H9 (cell line): ENCODE measurements around the gene GJB5. TPM values are rescaled to one million over a fixed set of nuclear protein-coding genes. Genes with fewer than 3 reads are reported as not detected.

Experiments used
- DNase-seq: peaks from one replicate; pipeline ENCODE4 v3.0.0-alpha.2; 2017
- H2AFZ ChIP-seq: one replicate; pipeline ENCODE4 v1.6.1; 2013; ENCODE audit warnings: mild to moderate bottlenecking, low read length, control low read depth, moderate library complexity
- H2AK5ac ChIP-seq: 2 replicates; pipeline ENCODE4 v1.6.1; 2013; ENCODE audit warnings: low read length, control low read depth, mixed read lengths; ENCODE audit not compliant: insufficient read length
- H2BK120ac ChIP-seq: one replicate; pipeline ENCODE4 v1.6.1; 2013; ENCODE audit warnings: low read depth, mild to moderate bottlenecking, low read length, control low read depth, inconsistent platforms; ENCODE audit not compliant: poor library complexity, severe bottlenecking
- H2BK12ac ChIP-seq: 2 replicates; pipeline ENCODE4 v1.6.1; 2013; ENCODE audit warnings: low read length, control low read depth, mixed read lengths, low read depth; ENCODE audit not compliant: insufficient read length
- H2BK15ac ChIP-seq: 2 replicates; pipeline ENCODE4 v1.6.1; 2013; ENCODE audit warnings: low read depth, low read length, control low read depth
- H2BK20ac ChIP-seq: one replicate; pipeline ENCODE4 v1.6.1; 2013; ENCODE audit warnings: low read depth, mild to moderate bottlenecking, low read length, control low read depth, inconsistent platforms; ENCODE audit not compliant: poor library complexity, severe bottlenecking
- H2BK5ac ChIP-seq: 2 replicates; pipeline ENCODE4 v1.6.1; 2013; ENCODE audit warnings: low read length, control low read depth, mixed read lengths; ENCODE audit not compliant: insufficient read length
- H3K14ac ChIP-seq: 2 replicates; pipeline ENCODE4 v1.6.1; 2013; ENCODE audit warnings: low read length, control low read depth; ENCODE audit not compliant: insufficient read depth
- H3K18ac ChIP-seq: 2 replicates; pipeline ENCODE4 v1.6.1; 2013; ENCODE audit warnings: low read depth, mild to moderate bottlenecking, mixed read lengths, low read length, control low read depth; ENCODE audit not compliant: insufficient read length
- H3K23ac ChIP-seq: 2 replicates; pipeline ENCODE4 v1.6.1; 2013; ENCODE audit warnings: low read length, control low read depth, mixed read lengths, low read depth; ENCODE audit not compliant: insufficient read length
- H3K23me2 ChIP-seq: 2 replicates; pipeline ENCODE4 v1.6.1; 2013; ENCODE audit warnings: low read depth, mild to moderate bottlenecking, mixed read lengths, low read length, control low read depth; ENCODE audit not compliant: insufficient read length, poor library complexity, severe bottlenecking
- H3K27ac ChIP-seq: 2 replicates; pipeline ENCODE4 v1.5.1; 2013; ENCODE audit warnings: low read length, control low read depth, mixed read lengths, low read depth; ENCODE audit not compliant: insufficient read length
- H3K27me3 ChIP-seq: 2 replicates; pipeline ENCODE4 v1.6.1; 2013; ENCODE audit warnings: low read length, control low read depth, inconsistent platforms; ENCODE audit not compliant: insufficient read depth
- H3K4ac ChIP-seq: 2 replicates; pipeline ENCODE4 v1.6.1; 2013; ENCODE audit warnings: low read depth, mild to moderate bottlenecking, control low read depth, inconsistent platforms, low read length, moderate library complexity
- H3K4me1 ChIP-seq: 2 replicates; pipeline ENCODE4 v1.6.1; 2013; ENCODE audit warnings: low read length, control low read depth, inconsistent platforms; ENCODE audit not compliant: insufficient read depth
- H3K4me2 ChIP-seq: 2 replicates; pipeline ENCODE4 v1.6.1; 2013; ENCODE audit warnings: low read length, control low read depth, mixed read lengths; ENCODE audit not compliant: insufficient read length, insufficient read depth
- H3K56ac ChIP-seq: 2 replicates; pipeline ENCODE4 v1.6.1; 2013; ENCODE audit warnings: low read depth, mild to moderate bottlenecking, mixed read lengths, low read length, control low read depth; ENCODE audit not compliant: insufficient read length
- H3K79me1 ChIP-seq: 2 replicates; pipeline ENCODE4 v1.6.1; 2013; ENCODE audit warnings: low read depth, mild to moderate bottlenecking, moderate library complexity, low read length, control low read depth, inconsistent platforms; ENCODE audit not compliant: insufficient read depth, poor library complexity, severe bottlenecking
- H3K79me2 ChIP-seq: 2 replicates; pipeline ENCODE4 v1.6.1; 2013; ENCODE audit warnings: low read length, control low read depth, inconsistent platforms; ENCODE audit not compliant: insufficient read depth
- H3K9ac ChIP-seq: 2 replicates; pipeline ENCODE4 v1.6.1; 2013; ENCODE audit warnings: low read length, control low read depth, mixed read lengths; ENCODE audit not compliant: insufficient read length; ENCODE audit errors: extremely low read depth
- H3K9me3 ChIP-seq: one replicate; pipeline ENCODE4 v1.6.1; 2013; ENCODE audit warnings: low read depth, low read length, inconsistent platforms; ENCODE audit not compliant: control insufficient read depth
- H3T11ph ChIP-seq: one replicate; pipeline ENCODE4 v1.6.1; 2013; ENCODE audit warnings: mild to moderate bottlenecking, low read length, control low read depth, inconsistent platforms
- H4K20me1 ChIP-seq: one replicate; pipeline ENCODE4 v1.6.1; 2013; ENCODE audit not compliant: control insufficient read depth, insufficient read length, insufficient read depth
- H4K5ac ChIP-seq: 2 replicates; pipeline ENCODE4 v1.6.1; 2013; ENCODE audit warnings: low read depth, mild to moderate bottlenecking, mixed read lengths, low read length, control low read depth; ENCODE audit not compliant: insufficient read length
- H4K8ac ChIP-seq: replicated peaks from 2 replicates; pipeline ENCODE4 v1.6.1; 2013; ENCODE audit warnings: low read length, control low read depth, mixed read lengths, low read depth; ENCODE audit not compliant: insufficient read length
- H4K91ac ChIP-seq: 2 replicates; pipeline ENCODE4 v1.6.1; 2013; ENCODE audit warnings: low read depth, mild to moderate bottlenecking, moderate library complexity, mixed read lengths, low read length, control low read depth; ENCODE audit not compliant: insufficient read length
- H3K27ac Mint-ChIP-seq, 3 experiments: 2 replicates in 2 of 3; 3 replicates in 1 of 3; pipeline ENCODE4 v1.8.0; 2020 to 2021; ENCODE audit warnings: mixed read lengths in 3 of 3, mild to moderate bottlenecking in 1 of 3, moderate library complexity in 1 of 3
- H3K27me3 Mint-ChIP-seq: 2 replicates; pipeline ENCODE4 v1.8.0; 2021; ENCODE audit warnings: low read depth, mild to moderate bottlenecking, moderate library complexity, mixed read lengths
- H3K36me3 Mint-ChIP-seq, 3 experiments: 2 replicates in 2 of 3; 3 replicates in 1 of 3; pipeline ENCODE4 v1.8.0; 2020 to 2021; ENCODE audit warnings: low read depth in 3 of 3, mixed read lengths in 3 of 3; ENCODE audit not compliant: insufficient read depth in 1 of 3
- H3K4me1 Mint-ChIP-seq, 2 experiments: 2 replicates each; pipeline ENCODE4 v1.8.0; 2020; ENCODE audit warnings: mixed read lengths in 2 of 2
- H3K4me3 Mint-ChIP-seq, 2 experiments: 2 replicates in 1 of 2; 3 replicates in 1 of 2; pipeline ENCODE4 v1.8.0; 2020 to 2021; ENCODE audit warnings: mild to moderate bottlenecking in 2 of 2, mixed read lengths in 2 of 2, moderate library complexity in 1 of 2
- H3K9me3 Mint-ChIP-seq, 2 experiments: 2 replicates in 1 of 2; 3 replicates in 1 of 2; pipeline ENCODE4 v1.8.0; 2020; ENCODE audit warnings: mild to moderate bottlenecking in 2 of 2, mixed read lengths in 2 of 2, moderate library complexity in 1 of 2
- WGBS: extraction: QIAGEN DNeasy Blood & Tissue Kit; methylation state at CpG from one replicate; pipeline ENCODE4 v1.1.7; 2013; ENCODE audit warnings: missing lambda C conversion rate, low lambda C conversion rate, mixed read lengths; ENCODE audit not compliant: insufficient read length; ENCODE audit errors: extremely low coverage; 5-methylcytosine and 5-hydroxymethylcytosine counted together
- total RNA-seq: library from RNA; stranded (reverse); gene quantifications from 2 replicates; pipeline ENCODE4 v1.2.1, GENCODE V29; 2021
- TF ChIP-seq, protein P1 (sequence below): fragments of 200-600 bp; sonication (generic); conservative IDR thresholded peaks from 3 replicates; pipeline ENCODE4 v1.8.0; 2021; ENCODE audit warnings: antibody characterized with exemption, mild to moderate bottlenecking

The GJB5 gene
- total RNA-seq, 1 experiment from 2014 or later, result 0.22 TPM

DNA sequence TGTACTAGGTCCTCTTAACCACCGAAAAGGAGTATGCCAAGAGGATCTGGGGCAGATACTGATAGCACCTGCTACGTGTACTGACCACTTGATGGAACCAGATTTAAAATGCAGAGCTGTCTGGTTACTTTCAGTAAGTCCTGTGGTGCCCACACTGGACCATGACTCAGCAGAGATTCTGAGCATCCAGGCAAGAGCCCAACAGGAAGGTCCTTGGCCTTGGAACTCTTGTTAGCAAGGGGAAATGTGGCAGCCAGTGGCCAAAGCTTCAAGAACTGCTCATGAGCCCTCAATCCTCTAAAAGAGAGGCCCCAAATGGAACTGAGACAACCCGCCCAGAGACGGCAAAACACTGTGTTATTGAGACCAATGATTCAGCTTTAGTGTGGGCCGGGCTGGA lies 4.2 kb upstream of the GJB5 start:
- H3K9me3 Mint-ChIP-seq, result no peaks in the 10 kb centered on the region; a peak in 1 of 5 replicates
- H3K9ac ChIP-seq, result no peak overlapping the region
- no peak overlapping the region for H3K56ac ChIP-seq
- no peak overlapping the region for H3K4me3 Mint-ChIP-seq
- no peak overlapping the region for H2BK15ac ChIP-seq
- H3K9me3 ChIP-seq, result no peaks in the 10 kb centered on the region
- H2BK20ac ChIP-seq, result no peak overlapping the region
- H2BK120ac ChIP-seq, result no peak overlapping the region
- H4K20me1 ChIP-seq, result no peaks in the 10 kb centered on the region
- H3K27me3 ChIP-seq, result no peaks in the 10 kb centered on the region; the same call in 1 of the 2 replicates
- no peak overlapping the region for H3K27ac Mint-ChIP-seq
- no peak overlapping the region for H2AK5ac ChIP-seq
- no peak overlapping the region for H4K8ac ChIP-seq
- H3K4me1 ChIP-seq, result no peaks in the 10 kb centered on the region; the same call in 1 of the 2 replicates
- H2BK12ac ChIP-seq, result no peak overlapping the region
- no peak overlapping the region for H3K27ac ChIP-seq
- no peak overlapping the region for H3K4me2 ChIP-seq
- no peak overlapping the region for H2BK5ac ChIP-seq
- H3T11ph ChIP-seq, result no peak overlapping the region
- DNase-seq, result no peak
- H4K91ac ChIP-seq, result no peak overlapping the region
- no CpG with 5 or more reads among the region's 5 CpGs for WGBS
- H3K4ac ChIP-seq, result no peak overlapping the region
- no peaks in the 10 kb centered on the region for H3K79me2 ChIP-seq
- H3K14ac ChIP-seq, result no peak overlapping the region; the same call in 1 of the 2 replicates
- no peaks in the 10 kb centered on the region; a peak in 1 of 7 replicates for H3K36me3 Mint-ChIP-seq
- H3K23me2 ChIP-seq, result no peaks in the 10 kb centered on the region
- H4K5ac ChIP-seq, result no peak overlapping the region
- H3K4me1 Mint-ChIP-seq, result peaks cover 19 to 20% of the 10 kb centered on the region in 2 experiments
- H2AFZ ChIP-seq, result no peak overlapping the region
- TF ChIP-seq, protein P1, sequence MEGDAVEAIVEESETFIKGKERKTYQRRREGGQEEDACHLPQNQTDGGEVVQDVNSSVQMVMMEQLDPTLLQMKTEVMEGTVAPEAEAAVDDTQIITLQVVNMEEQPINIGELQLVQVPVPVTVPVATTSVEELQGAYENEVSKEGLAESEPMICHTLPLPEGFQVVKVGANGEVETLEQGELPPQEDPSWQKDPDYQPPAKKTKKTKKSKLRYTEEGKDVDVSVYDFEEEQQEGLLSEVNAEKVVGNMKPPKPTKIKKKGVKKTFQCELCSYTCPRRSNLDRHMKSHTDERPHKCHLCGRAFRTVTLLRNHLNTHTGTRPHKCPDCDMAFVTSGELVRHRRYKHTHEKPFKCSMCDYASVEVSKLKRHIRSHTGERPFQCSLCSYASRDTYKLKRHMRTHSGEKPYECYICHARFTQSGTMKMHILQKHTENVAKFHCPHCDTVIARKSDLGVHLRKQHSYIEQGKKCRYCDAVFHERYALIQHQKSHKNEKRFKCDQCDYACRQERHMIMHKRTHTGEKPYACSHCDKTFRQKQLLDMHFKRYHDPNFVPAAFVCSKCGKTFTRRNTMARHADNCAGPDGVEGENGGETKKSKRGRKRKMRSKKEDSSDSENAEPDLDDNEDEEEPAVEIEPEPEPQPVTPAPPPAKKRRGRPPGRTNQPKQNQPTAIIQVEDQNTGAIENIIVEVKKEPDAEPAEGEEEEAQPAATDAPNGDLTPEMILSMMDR, result no peak
- H3K18ac ChIP-seq, result no peak overlapping the region
- H3K27me3 Mint-ChIP-seq, result peaks cover 7% of the 10 kb centered on the region
- H3K79me1 ChIP-seq, result no peaks in the 10 kb centered on the region
- H3K23ac ChIP-seq, result no peak overlapping the region
